GM19035 (cell line): ENCODE data around the gene KLHL36.
"Not testable (repeated sequence)": the region's sequence is repeated elsewhere in the genome, so short reads cannot be mapped to it uniquely, and the experiment has no call there.

ENCODE experiments used
- ATAC-seq: cut with Tn5 transposase; IDR thresholded peaks from one replicate; pipeline ENCODE4 v1.9.1; 2021; ENCODE audit not compliant: unreplicated experiment

KLHL36 gene

DNA sequence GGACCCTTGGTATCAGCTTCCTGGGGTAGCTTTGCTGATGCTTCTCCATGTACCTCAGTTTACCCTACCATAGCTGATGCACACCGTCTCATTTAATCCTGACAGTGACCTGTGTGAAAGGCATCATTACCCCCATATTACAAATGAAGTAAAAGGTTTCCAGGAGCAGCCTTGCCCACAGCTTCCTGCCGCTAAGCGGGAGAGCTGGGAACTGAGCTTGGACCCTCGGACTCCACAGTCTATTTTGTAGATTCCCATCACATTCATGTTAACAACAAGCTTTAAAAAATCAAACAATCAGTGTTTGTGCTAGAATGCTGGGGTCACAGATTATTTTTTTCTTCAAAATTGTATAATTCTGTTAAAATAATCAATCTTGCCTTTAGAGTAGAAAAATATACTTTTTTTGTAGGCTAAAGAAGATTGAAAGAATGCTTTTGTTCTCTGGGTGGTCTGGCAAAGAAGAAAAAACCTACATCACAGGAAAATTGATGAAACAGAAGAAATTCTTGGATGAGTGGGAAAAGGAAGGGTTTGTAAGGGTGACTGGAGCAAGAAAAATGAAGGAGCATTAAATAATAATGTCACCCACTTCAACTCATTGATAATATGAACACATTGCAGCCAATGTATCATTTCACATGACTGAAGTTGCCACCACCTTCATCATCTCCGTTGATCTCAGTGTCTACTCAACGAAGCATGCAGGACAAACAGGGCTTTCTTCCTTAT is 41.9 kb downstream of the KLHL36 start:
- no peak for ATAC-seq

DNA sequence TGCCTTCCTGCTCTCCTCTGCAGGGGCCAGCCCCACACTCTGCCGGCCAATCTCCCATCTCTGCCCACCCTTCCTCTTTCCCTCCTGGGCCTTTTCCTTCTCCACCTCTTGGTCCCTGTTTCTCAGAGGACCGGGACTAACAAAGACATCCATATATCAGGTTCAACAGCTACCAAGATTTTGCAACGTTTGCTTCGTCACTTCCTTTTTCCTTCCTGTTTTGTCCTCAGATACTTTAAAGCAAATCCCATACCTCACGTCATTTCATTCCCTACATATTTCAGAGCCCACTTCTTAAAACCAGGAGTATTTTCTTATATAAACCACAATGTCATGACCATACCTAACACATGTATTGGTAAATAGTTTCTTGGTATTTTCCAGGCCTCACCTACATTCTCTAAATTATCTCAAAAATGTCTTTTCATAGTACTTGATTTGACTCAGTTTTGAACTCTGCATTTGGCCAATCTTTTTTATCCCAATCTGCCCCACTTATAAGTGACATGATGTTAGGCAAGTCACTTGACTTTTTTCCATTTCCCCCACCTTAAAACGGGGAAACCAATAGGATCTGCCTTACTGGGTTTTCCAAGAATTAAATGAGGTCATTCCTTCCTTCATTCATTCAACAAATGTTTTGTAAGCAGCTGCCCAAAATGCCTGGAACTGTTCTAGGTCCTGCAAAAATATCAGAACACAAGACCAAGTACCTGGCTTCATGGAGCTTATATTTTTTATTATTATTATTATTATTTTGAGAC is 44.3 kb downstream of the KLHL36 start:
- no peak for ATAC-seq

DNA sequence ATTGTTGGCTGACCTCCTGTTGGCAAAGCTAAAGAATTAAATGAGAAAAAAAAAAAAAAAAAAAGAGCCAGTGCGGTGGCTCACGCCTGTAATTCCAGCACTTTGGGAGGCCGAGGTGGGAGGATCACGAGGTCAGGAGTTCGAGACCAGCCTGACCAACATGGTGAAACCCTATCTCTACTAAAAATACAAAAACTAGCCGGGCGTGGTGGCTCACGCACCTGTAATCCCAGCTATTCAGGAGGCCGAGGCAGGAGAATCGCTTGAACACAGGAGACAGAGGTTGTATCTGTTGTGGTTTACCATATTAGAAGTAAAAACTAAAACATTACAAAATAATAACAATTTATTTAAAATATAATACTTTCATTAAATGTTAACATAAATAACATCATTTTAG is 45.6 kb downstream of the KLHL36 start:
- ATAC-seq: not testable (repeated sequence)

DNA sequence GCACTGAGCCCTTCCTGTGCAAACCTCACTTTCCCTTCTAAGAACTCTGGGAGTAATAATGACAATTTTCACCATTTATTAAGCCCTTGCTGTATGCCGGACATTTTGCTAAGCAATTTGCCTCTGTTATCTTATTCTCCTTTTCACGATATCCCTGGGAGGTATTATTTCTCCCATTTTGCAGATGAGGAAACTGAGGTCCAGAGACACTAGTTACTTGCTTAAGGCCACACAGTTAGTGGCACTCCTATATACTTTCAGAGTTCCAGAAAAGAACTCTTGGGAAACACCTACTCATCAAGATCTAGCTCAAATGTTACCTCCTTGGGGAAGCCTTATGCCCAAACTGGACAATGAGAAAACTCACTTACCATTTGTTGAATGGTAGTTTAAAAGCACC is 46.7 kb downstream of the KLHL36 start:
- ATAC-seq: no peak

DNA sequence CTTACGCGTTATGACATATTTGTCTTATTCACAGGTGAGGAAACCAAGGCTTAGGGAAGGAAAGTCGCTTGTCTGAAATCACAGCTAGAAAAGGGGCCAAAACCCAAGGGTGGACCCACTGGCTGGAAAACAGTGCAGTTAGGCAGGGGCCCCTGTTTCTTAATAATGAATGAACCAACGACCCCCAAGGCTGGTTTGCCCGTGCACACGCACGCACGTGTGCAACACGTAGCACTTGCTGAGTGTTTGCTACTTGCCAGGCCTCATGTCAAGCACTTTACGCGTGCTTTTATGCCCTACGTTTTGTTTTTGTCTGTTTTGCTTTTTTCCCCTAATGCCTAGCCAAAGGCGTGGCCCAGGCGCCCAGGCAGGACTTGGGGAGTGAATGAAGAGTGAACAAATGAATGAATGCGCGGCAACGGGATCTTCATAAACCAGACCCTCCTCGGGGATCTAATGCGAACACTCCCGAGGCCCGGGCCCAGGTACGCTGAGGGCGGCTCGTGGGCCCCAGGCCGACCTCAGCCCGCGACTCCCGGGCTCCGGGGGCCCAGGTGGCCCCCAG is 50.9 kb downstream of the KLHL36 start:
- no peak for ATAC-seq

DNA sequence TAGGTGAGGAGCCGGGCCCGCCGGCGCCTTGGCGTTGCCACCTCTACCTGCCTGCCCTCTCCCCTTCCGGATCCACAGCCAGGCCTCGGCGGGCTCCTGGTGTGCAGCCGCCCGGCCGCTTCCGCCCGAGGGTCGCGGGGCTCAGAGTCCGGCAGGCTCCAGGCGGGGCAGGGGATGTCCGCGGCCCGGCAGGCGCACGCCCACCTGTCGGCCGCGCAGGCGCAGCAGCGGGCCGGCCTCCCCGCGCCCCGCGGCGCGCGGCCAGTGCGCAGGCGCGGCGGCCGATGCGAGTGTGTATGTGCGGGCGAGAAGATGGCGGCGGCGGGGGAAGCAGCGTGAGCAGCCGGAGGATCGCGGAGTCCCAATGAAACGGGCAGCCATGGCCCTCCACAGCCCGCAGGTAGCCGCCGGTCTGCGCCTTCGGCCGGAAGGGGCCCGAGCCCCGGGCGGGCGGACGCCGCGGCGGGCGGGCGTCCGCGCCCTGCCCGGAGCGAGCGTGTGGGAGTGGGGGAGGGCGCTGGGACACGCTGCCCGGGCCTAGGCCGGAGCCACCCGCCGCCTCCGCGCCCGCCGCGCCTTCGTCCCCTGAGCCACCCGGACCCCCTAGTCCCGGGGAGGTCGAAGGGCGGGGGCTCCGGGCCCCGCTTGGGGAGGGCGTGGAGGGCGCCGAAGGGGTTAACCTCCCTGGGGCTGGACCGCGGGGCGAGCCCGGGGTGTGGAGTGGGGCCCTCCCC is 51.6 kb downstream of the KLHL36 start, which contains the start of gene USP10:
USP10 (plus strand) TSS at position 289 of the 734 bp plus-strand sequence; CDS start at position 380, 91 bp downstream.
- peak; percentile 79 for ATAC-seq

DNA sequence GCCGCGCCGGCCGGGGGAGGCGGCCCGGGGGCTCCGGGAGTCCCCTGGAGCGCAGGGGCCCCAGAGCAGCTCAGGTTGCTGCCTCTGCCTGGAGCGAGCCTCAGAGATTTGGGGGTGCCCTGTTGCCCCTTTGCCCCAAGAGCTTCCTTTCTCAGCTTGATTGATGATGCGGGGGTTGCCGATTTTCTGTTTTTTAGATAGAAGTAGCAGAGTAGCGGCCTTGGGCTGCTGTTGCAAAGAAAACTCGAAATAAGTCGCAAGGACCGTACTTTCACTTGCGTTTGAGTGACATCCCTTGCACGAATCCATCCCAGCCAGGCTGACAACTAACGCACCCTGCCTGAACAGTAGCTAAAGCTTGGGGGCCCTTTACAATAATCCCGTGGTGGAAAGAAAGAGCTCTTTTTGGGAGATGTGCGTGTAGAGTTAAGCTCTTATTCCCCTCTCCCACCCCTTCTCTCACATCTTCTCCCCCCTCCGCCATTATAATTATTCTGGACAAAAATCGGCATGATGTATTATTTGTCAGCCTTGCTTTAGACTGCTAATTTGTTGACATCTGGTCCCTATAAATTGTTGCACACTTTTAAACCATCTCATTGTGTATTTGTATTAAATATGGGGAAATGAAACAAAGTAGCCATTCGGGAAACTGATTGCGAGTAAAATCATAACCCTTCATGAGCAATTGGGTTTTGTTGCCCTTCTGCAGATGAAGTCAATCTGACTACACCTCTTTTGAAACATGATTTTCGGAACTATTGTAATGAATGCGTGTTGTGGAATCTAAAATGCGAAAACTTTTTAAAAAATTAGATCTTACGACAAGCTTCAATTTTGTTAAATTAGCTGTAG is 52.4 kb downstream of the KLHL36 start:
- peak; percentile 24 for ATAC-seq

DNA sequence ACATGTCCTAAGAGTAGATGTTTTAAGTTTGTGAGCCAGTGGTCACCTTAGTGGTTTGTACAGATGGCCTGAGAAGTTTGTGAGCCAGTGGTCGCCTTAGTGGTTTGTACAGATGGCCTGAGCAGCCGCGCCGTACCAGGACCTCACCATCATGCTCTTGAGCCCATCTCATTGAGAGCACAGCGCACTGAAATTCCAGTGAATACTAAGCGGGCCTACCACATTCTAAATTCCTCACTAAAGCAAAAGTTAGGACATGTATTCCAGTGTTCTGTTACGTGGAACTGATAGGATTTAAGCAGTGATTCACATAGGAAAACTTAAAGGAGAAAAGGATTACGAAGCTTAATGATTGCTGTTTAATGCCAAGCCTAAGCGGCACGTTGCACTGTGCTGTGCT is 55.4 kb downstream of the KLHL36 start:
- ATAC-seq: no peak

DNA sequence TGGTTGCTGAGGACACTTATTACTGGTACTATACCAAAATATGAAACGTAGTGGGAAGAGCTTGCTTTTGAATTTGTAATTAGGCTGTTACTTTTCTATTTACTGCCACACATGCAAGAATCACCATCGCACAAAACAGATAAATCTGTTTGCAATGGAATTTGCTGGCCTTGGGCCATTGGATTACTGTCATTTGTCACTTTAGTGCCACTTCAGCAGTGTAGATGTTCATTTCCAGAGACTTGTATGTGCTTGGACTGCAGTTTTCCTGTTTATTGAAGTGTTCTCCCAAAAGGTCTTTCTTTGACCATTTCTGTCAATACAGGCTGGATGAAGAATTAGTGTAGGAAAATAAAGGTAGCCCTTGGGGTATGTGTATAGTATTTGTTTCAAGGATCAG is 55.9 kb downstream of the KLHL36 start:
- ATAC-seq: no peak

DNA sequence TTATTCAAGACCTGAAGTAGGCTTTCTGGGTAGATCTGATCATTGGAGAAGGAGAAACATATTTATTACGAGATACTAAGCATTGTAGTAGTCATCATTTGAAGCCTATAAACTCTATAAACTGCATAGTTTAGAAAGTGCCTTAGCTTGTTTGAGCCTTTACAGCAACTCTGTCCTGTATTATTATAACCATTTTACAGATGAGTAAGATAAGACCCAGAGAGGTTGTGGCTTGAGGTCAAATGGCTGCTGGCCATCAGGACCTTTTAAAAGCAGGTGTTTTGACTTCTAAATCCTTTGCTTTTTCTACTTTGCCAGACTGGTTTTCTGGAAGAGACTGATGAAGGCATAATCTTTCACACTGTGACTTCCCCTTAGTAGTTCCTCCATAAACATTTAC is 58.5 kb downstream of the KLHL36 start:
- ATAC-seq: no peak

DNA sequence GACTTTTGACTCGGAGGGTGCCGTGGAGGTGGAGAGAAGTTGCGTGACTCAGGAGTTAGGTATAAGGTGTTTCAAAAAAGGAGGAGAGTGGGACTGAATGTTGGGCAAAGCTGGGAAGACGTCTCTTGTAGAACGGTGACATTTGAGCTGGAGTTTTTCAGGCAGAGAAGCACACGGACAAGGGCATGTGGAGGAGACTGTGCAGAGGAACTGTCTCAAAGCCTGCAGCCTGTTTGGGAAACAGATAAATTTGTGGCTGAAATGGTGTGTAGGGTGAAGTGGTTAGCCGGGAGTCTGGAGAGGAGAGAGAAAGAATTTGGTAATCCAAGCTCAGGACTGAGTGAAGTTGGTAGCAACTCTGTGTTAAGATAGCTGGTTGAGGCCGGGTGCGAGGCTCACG is 61.3 kb downstream of the KLHL36 start:
- ATAC-seq: no peak

DNA sequence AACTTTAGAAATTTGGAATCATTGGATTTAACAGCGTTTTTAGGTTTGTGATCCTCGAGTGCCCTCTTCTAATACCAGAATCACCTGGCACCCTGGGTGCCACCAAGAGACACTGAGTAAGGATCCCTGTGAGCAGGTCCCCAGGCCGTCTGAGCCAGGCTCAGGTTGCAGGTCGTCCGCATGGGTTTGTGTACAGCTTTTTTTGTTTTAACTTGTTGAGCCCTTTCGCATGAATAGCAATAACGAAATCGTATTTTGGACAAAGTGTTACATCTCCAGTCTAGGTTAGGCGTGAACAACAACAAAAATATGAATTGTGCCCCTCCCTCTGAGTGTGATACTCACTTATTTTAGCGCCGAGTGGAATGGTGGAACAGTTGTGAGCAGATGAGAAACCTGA is 62.4 kb downstream of the KLHL36 start:
- no peak for ATAC-seq
